ENCODE results near the gene SMLR1. TPM values are rescaled to one million over a fixed set of nuclear protein-coding genes. Genes with fewer than 3 reads are reported as not detected.
A peak's percentile ranks its signal among the peaks of the same experiment; 100 is the strongest.

The SMLR1 gene
- polyA plus RNA-seq, 1 experiment: not detected

- Histone ChIP-seq H3K36me3 (ENCODE audit: control insufficient read depth, insufficient read depth, low read length) (no peaks in the 10 kb centered on the region), H3K4me3 (ENCODE audit: low read depth, low read length) (no peak overlapping the region), H3K27me3 (ENCODE audit: control insufficient read depth, insufficient read depth, low read length) (no peaks in the 10 kb centered on the region)
- POLR2A ChIA-PET: no interaction called here
- CTCF ChIA-PET: interaction anchor here (0.6 to 3.2 kb wide), 25 partner anchors 8 to 623 kb away, joined by 3 to 28 read pairs (median 5); no protein-coding TSS in a partner anchor
- TF ChIP-seq, protein P1, sequence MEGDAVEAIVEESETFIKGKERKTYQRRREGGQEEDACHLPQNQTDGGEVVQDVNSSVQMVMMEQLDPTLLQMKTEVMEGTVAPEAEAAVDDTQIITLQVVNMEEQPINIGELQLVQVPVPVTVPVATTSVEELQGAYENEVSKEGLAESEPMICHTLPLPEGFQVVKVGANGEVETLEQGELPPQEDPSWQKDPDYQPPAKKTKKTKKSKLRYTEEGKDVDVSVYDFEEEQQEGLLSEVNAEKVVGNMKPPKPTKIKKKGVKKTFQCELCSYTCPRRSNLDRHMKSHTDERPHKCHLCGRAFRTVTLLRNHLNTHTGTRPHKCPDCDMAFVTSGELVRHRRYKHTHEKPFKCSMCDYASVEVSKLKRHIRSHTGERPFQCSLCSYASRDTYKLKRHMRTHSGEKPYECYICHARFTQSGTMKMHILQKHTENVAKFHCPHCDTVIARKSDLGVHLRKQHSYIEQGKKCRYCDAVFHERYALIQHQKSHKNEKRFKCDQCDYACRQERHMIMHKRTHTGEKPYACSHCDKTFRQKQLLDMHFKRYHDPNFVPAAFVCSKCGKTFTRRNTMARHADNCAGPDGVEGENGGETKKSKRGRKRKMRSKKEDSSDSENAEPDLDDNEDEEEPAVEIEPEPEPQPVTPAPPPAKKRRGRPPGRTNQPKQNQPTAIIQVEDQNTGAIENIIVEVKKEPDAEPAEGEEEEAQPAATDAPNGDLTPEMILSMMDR (IDR thresholded peaks at IDR 0.05; ENCODE audit: insufficient read depth, low read depth, low read length): peak; percentile 96
- DNase-seq (ENCODE audit: low read depth): no peak
Measured at GRCh38 chr6:130872250-130873095, 45.3 kb downstream of the SMLR1 start.

GRCh38 chr6:130873746-130874145, 46.5 kb downstream of the SMLR1 start:
- H3K4me3 ChIP-seq (ENCODE audit: low read depth, low read length): no peak overlapping the region
- DNase-seq (ENCODE audit: low read depth): no peak
- TF ChIP-seq, protein P1 (IDR thresholded peaks at IDR 0.05; ENCODE audit: insufficient read depth, low read depth, low read length): no peak
- no peaks in the 10 kb centered on the region for H3K36me3 ChIP-seq (ENCODE audit: control insufficient read depth, insufficient read depth, low read length)
- CTCF ChIA-PET: interaction anchor here (1.0 to 2.9 kb wide), 11 partner anchors 8 to 580 kb away, joined by 3 to 16 read pairs (median 5); no protein-coding TSS in a partner anchor
- POLR2A ChIA-PET: no interaction called here
- no peaks in the 10 kb centered on the region for H3K27me3 ChIP-seq (ENCODE audit: control insufficient read depth, insufficient read depth, low read length)

DNA sequence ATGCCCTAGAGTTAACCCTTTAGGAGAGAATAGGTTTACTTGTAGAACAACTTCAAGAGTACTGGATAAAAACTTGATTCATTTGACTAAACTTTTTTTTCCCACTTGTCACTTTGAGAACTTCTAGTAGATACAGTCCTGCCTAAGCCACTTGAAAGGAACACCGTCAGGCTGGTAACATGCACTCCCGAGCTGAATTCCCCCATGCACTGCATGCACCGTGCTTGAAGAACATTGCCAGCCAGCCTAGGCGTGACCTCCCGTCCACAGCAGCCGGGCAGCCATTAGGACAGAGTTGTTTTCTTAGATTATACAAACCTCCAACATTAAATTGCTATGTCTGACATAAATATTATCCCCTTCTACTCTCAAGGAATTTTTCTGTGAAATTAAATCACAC, 52.6 kb downstream of the SMLR1 start:
- ChIA-PET POLR2A (no interaction called here), CTCF (interaction anchor here (1.2 kb wide), 1 partner anchor 8 kb away, joined by 5 read pairs; no protein-coding TSS in a partner anchor)
- DNase-seq (ENCODE audit: low read depth): no peak
- no peaks in the 10 kb centered on the region for H3K27me3 ChIP-seq (ENCODE audit: control insufficient read depth, insufficient read depth, low read length)
- H3K36me3 ChIP-seq (ENCODE audit: control insufficient read depth, insufficient read depth, low read length): no peaks in the 10 kb centered on the region
- TF ChIP-seq, protein P1 (IDR thresholded peaks at IDR 0.05; ENCODE audit: insufficient read depth, low read depth, low read length): no peak
- H3K4me3 ChIP-seq (ENCODE audit: low read depth, low read length): no peak overlapping the region

DNA sequence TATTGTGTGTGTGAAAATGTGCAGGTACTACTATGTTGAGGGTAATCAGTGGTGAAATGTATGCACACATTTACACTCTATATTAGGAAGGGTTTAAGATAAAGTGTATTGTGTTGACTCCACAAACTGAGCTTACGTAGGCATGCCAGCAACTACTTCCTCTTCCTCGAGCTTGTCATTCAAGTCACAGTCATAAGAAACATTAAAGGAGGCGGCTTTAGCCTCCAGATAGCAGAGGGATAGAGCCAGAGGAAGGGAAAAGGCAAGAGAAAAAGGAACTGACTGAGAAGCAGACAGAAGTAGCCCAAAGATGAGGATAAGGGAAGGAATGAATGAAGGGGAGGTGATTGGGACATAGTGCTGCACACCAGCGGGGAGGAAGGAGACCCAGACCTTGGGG, 55.2 kb downstream of the SMLR1 start:
- H3K36me3 ChIP-seq (ENCODE audit: control insufficient read depth, insufficient read depth, low read length): no peaks in the 10 kb centered on the region
- DNase-seq (ENCODE audit: low read depth): no peak
- no peaks in the 10 kb centered on the region for H3K27me3 ChIP-seq (ENCODE audit: control insufficient read depth, insufficient read depth, low read length)
- ChIA-PET POLR2A (no interaction called here), CTCF (interaction anchor here (0.6 to 7.9 kb wide), 5 partner anchors 9 to 236 kb away, joined by 3 to 160 read pairs (median 4); no protein-coding TSS in a partner anchor)
- TF ChIP-seq, protein P1 (IDR thresholded peaks at IDR 0.05; ENCODE audit: insufficient read depth, low read depth, low read length): no peak
- H3K4me3 ChIP-seq (ENCODE audit: low read depth, low read length): no peak overlapping the region

- POLR2A ChIA-PET: no interaction called here
- Histone ChIP-seq H3K36me3 (ENCODE audit: control insufficient read depth, insufficient read depth, low read length) (no peaks in the 10 kb centered on the region), H3K4me3 (ENCODE audit: low read depth, low read length) (no peak overlapping the region), H3K27me3 (ENCODE audit: control insufficient read depth, insufficient read depth, low read length) (no peaks in the 10 kb centered on the region)
- CTCF ChIA-PET: interaction anchor here (1.0 to 7.9 kb wide), 21 partner anchors 8 to 1030 kb away, joined by 3 to 160 read pairs (median 5); partner anchors contain the start of gene EPB41L2
- TF ChIP-seq, protein P1 (IDR thresholded peaks at IDR 0.05; ENCODE audit: insufficient read depth, low read depth, low read length): peak; percentile 77
- DNase-seq (ENCODE audit: low read depth): peak; percentile 19
Measured at GRCh38 chr6:130885392-130886192, 58.4 kb downstream of the SMLR1 start.
